ENCODE measurements around the gene ERG. TPM values are rescaled to one million over a fixed set of nuclear protein-coding genes. Genes with fewer than 3 reads are reported as not detected.

ERG gene
- total RNA-seq, 1 donor from 2014 or later: not detected

GRCh38 chr21:38472412-38473108, 25.7 kb downstream of the ERG start:
- no peaks in the 10 kb centered on the region for H3K9me3 ChIP-seq (ENCODE audit: low read depth)
- no peak for DNase-seq (ENCODE audit: low spot score)
- Mint-ChIP-seq H3K9me3 (no peaks in the 10 kb centered on the region), H3K27me3 (ENCODE audit: insufficient read depth, low read depth) (no peaks in the 10 kb centered on the region), H3K4me3 (no peak overlapping the region), H3K36me3 (no peaks in the 10 kb centered on the region), H3K27ac (no peak overlapping the region), H3K4me1 (peaks cover 30% of the 10 kb centered on the region)
- TF ChIP-seq CTCF (IDR thresholded peaks at IDR 0.05): no peak
- TF ChIP-seq EZH2 (IDR thresholded peaks at IDR 0.05): no peak
- no peak for TF ChIP-seq EZH2phosphoT487 (IDR thresholded peaks at IDR 0.05)
- H3K27ac ChIP-seq: no peak overlapping the region
- H3K4me1 ChIP-seq: no peaks in the 10 kb centered on the region
- no peak overlapping the region for H3K4me3 ChIP-seq
- H3K27me3 ChIP-seq: peaks cover 28% of the 10 kb centered on the region
- no peaks in the 10 kb centered on the region for H3K36me3 ChIP-seq
- no peaks in the 10 kb centered on the region for H4K20me1 ChIP-seq (ENCODE audit: low read depth)
- no peaks in the 10 kb centered on the region for H3K79me2 ChIP-seq (ENCODE audit: low read depth)
- peak overlapping the region; percentile 82 for H2AFZ ChIP-seq (replicated peaks)
- no peak overlapping the region for H3K9ac ChIP-seq
- H3F3A ChIP-seq (ENCODE audit: low read depth): no peaks in the 10 kb centered on the region
- no peak overlapping the region for H3K4me2 ChIP-seq

- DNase-seq (ENCODE audit: low spot score): no peak
- Histone ChIP-seq H3K27me3 (peaks cover 28% of the 10 kb centered on the region), H3F3A (ENCODE audit: low read depth) (no peaks in the 10 kb centered on the region), H3K4me1 (no peaks in the 10 kb centered on the region), H2AFZ (replicated peaks) (no peak overlapping the region), H3K79me2 (ENCODE audit: low read depth) (no peaks in the 10 kb centered on the region), H3K27ac (no peak overlapping the region), H3K9ac (no peak overlapping the region), H3K4me3 (no peak overlapping the region), H4K20me1 (ENCODE audit: low read depth) (no peaks in the 10 kb centered on the region), H3K9me3 (ENCODE audit: low read depth) (no peaks in the 10 kb centered on the region), H3K4me2 (no peak overlapping the region), H3K36me3 (no peaks in the 10 kb centered on the region)
- H3K4me1 Mint-ChIP-seq: peaks cover 30% of the 10 kb centered on the region
- no peak overlapping the region for H3K4me3 Mint-ChIP-seq
- no peaks in the 10 kb centered on the region for H3K9me3 Mint-ChIP-seq
- no peaks in the 10 kb centered on the region for H3K27me3 Mint-ChIP-seq (ENCODE audit: insufficient read depth, low read depth)
- H3K27ac Mint-ChIP-seq: no peak overlapping the region
- TF ChIP-seq CTCF (IDR thresholded peaks at IDR 0.05) (no peak), EZH2 (IDR thresholded peaks at IDR 0.05) (no peak), EZH2phosphoT487 (IDR thresholded peaks at IDR 0.05) (no peak)
- H3K36me3 Mint-ChIP-seq: no peaks in the 10 kb centered on the region
These were observed 26.5 kb downstream of the ERG start for GRCh38 chr21:38471766-38472165.

- H3K4me2 ChIP-seq: no peak overlapping the region
These were observed 27.5 kb downstream of the ERG start for GRCh38 chr21:38470755-38471154.

More at GRCh38 chr21:38470755-38471154, 27.5 kb downstream of the ERG start:
- Mint-ChIP-seq H3K4me3 (no peak overlapping the region), H3K9me3 (no peaks in the 10 kb centered on the region), H3K27me3 (ENCODE audit: insufficient read depth, low read depth) (no peaks in the 10 kb centered on the region), H3K27ac (no peak overlapping the region), H3K36me3 (no peaks in the 10 kb centered on the region), H3K4me1 (peaks cover 25% of the 10 kb centered on the region)
- no peaks in the 10 kb centered on the region for H4K20me1 ChIP-seq (ENCODE audit: low read depth)
- no peaks in the 10 kb centered on the region for H3K4me1 ChIP-seq
- DNase-seq (ENCODE audit: low spot score): no peak
- H3F3A ChIP-seq (ENCODE audit: low read depth): no peaks in the 10 kb centered on the region
- no peaks in the 10 kb centered on the region for H3K9me3 ChIP-seq (ENCODE audit: low read depth)
- H3K9ac ChIP-seq: no peak overlapping the region
- H3K27me3 ChIP-seq: peaks cover 28% of the 10 kb centered on the region
- H3K27ac ChIP-seq: no peak overlapping the region
- H3K79me2 ChIP-seq (ENCODE audit: low read depth): no peaks in the 10 kb centered on the region
- no peak for TF ChIP-seq CTCF (IDR thresholded peaks at IDR 0.05)
- no peak for TF ChIP-seq EZH2phosphoT487 (IDR thresholded peaks at IDR 0.05)
- no peak for TF ChIP-seq EZH2 (IDR thresholded peaks at IDR 0.05)
- no peak overlapping the region for H2AFZ ChIP-seq (replicated peaks)
- no peak overlapping the region for H3K4me3 ChIP-seq
- H3K36me3 ChIP-seq: no peaks in the 10 kb centered on the region

Data from neural progenitor cell (in vitro differentiated cells).